GM12892 (cell line): ENCODE data around the gene CCDC90B.

ENCODE experiments used
- POLR2A ChIP-seq: IDR thresholded peaks from 2 replicates; pipeline ENCODE4 v1.6.1; 2011; ENCODE audit warnings: low read depth, low read length, control low read depth
- POLR2AphosphoS5 ChIP-seq: IDR thresholded peaks from 2 replicates; pipeline ENCODE4 v1.6.1; 2011; ENCODE audit warnings: low read depth, low read length, control low read depth
- TAF1 ChIP-seq: IDR thresholded peaks from 2 replicates; pipeline ENCODE4 v1.6.1; 2011; ENCODE audit warnings: low read depth, mild to moderate bottlenecking, control low read depth, low read length, borderline replicate concordance

- TF ChIP-seq POLR2A (no peak), POLR2AphosphoS5 (no peak), TAF1 (no peak)
Measured at GRCh38 chr11:83257761-83258168, 28.4 kb downstream of the CCDC90B start.
